HEK293 (cell line): ENCODE results near the gene LCN1.
"Not testable (repeated sequence)": the region's sequence is repeated elsewhere in the genome, so short reads cannot be mapped to it uniquely, and the experiment has no call there.

ENCODE experiments used
- HOXA7 ChIP-seq: sonication (generic); formaldehyde crosslinking; IDR thresholded peaks from 2 replicates; pipeline ENCODE4 v1.8.1; 2022; ENCODE audit warnings: missing genetic modification reagents, borderline replicate concordance
- KLF10 ChIP-seq: fragments of 450-650 bp; IDR thresholded peaks from 2 replicates; pipeline ENCODE4 v1.5.1; 2018; ENCODE audit warnings: missing biosample characterization, mild to moderate bottlenecking, missing genetic modification characterization
- PRDM1 ChIP-seq: fragments of 450-650 bp; formaldehyde crosslinking; IDR thresholded peaks from 2 replicates; pipeline ENCODE4; 2016; ENCODE audit warnings: missing biosample characterization, missing genetic modification characterization
- REPIN1 ChIP-seq: fragments of 450-650 bp; formaldehyde crosslinking; IDR thresholded peaks from 2 replicates; pipeline ENCODE4 v1.5.1; 2017; ENCODE audit warnings: missing biosample characterization, missing genetic modification characterization, low read depth
- REST ChIP-seq: fragments of 450-650 bp; formaldehyde crosslinking; IDR thresholded peaks from 2 replicates; pipeline ENCODE4 v1.5.1; 2016; ENCODE audit warnings: missing biosample characterization, missing genetic modification characterization
- YY1 ChIP-seq: fragments of 450-650 bp; formaldehyde crosslinking; IDR thresholded peaks from 2 replicates; pipeline ENCODE4 v1.5.1; 2018; ENCODE audit warnings: missing biosample characterization, missing genetic modification characterization
- ZBTB7A ChIP-seq: fragments of 450-650 bp; formaldehyde crosslinking; IDR thresholded peaks from 2 replicates; pipeline ENCODE4 v1.5.1; 2016; ENCODE audit warnings: low read depth, missing biosample characterization, missing genetic modification characterization
- ZNF138 ChIP-seq: fragments of 450-650 bp; formaldehyde crosslinking; IDR thresholded peaks from 2 replicates; pipeline ENCODE4 v1.5.1; 2016; ENCODE audit warnings: missing biosample characterization, missing genetic modification characterization, borderline replicate concordance
- ZSCAN30 ChIP-seq: fragments of 450-650 bp; IDR thresholded peaks from 2 replicates; pipeline ENCODE4 v1.5.1; 2018; ENCODE audit warnings: missing biosample characterization, mild to moderate bottlenecking, missing genetic modification characterization, moderate library complexity
- TF ChIP-seq, protein P1 (sequence below): fragments of 450-650 bp; IDR thresholded peaks from 2 replicates; pipeline ENCODE4 v1.5.1; 2018; ENCODE audit warnings: missing biosample characterization, missing genetic modification characterization
- TF ChIP-seq, protein P2 (sequence below): fragments of 450-650 bp; formaldehyde crosslinking; IDR thresholded peaks from 2 replicates; pipeline ENCODE4 v1.5.1; 2017; ENCODE audit warnings: missing biosample characterization, missing genetic modification characterization
- TF ChIP-seq, protein P3 (sequence below): fragments of 450-650 bp; formaldehyde crosslinking; IDR thresholded peaks from 2 replicates; pipeline ENCODE4 v1.5.1; 2016; ENCODE audit warnings: missing biosample characterization, missing genetic modification characterization
- TF ChIP-seq, protein P4 (sequence below): fragments of 450-650 bp; formaldehyde crosslinking; IDR thresholded peaks from 2 replicates; pipeline ENCODE4 v1.5.1; 2016; ENCODE audit warnings: missing biosample characterization, missing genetic modification characterization, low read depth

- not testable (repeated sequence) for TF ChIP-seq REST (tag by site-specific recombination); KLF10; YY1 (tag by site-specific recombination); ZBTB7A; REPIN1 (tag by site-specific recombination); ZSCAN30; HOXA7 (CRISPR knock-in tag); PRDM1 (tag by site-specific recombination); ZNF138 (tag by site-specific recombination)
- TF ChIP-seq, protein P1, sequence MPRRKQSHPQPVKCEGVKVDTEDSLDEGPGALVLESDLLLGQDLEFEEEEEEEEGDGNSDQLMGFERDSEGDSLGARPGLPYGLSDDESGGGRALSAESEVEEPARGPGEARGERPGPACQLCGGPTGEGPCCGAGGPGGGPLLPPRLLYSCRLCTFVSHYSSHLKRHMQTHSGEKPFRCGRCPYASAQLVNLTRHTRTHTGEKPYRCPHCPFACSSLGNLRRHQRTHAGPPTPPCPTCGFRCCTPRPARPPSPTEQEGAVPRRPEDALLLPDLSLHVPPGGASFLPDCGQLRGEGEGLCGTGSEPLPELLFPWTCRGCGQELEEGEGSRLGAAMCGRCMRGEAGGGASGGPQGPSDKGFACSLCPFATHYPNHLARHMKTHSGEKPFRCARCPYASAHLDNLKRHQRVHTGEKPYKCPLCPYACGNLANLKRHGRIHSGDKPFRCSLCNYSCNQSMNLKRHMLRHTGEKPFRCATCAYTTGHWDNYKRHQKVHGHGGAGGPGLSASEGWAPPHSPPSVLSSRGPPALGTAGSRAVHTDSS (tag by site-specific recombination), result not testable (repeated sequence)
- TF ChIP-seq, protein P2, sequence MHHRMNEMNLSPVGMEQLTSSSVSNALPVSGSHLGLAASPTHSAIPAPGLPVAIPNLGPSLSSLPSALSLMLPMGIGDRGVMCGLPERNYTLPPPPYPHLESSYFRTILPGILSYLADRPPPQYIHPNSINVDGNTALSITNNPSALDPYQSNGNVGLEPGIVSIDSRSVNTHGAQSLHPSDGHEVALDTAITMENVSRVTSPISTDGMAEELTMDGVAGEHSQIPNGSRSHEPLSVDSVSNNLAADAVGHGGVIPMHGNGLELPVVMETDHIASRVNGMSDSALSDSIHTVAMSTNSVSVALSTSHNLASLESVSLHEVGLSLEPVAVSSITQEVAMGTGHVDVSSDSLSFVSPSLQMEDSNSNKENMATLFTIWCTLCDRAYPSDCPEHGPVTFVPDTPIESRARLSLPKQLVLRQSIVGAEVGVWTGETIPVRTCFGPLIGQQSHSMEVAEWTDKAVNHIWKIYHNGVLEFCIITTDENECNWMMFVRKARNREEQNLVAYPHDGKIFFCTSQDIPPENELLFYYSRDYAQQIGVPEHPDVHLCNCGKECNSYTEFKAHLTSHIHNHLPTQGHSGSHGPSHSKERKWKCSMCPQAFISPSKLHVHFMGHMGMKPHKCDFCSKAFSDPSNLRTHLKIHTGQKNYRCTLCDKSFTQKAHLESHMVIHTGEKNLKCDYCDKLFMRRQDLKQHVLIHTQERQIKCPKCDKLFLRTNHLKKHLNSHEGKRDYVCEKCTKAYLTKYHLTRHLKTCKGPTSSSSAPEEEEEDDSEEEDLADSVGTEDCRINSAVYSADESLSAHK (tag by site-specific recombination), result not testable (repeated sequence)
- TF ChIP-seq, protein P3, sequence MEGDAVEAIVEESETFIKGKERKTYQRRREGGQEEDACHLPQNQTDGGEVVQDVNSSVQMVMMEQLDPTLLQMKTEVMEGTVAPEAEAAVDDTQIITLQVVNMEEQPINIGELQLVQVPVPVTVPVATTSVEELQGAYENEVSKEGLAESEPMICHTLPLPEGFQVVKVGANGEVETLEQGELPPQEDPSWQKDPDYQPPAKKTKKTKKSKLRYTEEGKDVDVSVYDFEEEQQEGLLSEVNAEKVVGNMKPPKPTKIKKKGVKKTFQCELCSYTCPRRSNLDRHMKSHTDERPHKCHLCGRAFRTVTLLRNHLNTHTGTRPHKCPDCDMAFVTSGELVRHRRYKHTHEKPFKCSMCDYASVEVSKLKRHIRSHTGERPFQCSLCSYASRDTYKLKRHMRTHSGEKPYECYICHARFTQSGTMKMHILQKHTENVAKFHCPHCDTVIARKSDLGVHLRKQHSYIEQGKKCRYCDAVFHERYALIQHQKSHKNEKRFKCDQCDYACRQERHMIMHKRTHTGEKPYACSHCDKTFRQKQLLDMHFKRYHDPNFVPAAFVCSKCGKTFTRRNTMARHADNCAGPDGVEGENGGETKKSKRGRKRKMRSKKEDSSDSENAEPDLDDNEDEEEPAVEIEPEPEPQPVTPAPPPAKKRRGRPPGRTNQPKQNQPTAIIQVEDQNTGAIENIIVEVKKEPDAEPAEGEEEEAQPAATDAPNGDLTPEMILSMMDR (tag by site-specific recombination), result not testable (repeated sequence)
- TF ChIP-seq, protein P4, sequence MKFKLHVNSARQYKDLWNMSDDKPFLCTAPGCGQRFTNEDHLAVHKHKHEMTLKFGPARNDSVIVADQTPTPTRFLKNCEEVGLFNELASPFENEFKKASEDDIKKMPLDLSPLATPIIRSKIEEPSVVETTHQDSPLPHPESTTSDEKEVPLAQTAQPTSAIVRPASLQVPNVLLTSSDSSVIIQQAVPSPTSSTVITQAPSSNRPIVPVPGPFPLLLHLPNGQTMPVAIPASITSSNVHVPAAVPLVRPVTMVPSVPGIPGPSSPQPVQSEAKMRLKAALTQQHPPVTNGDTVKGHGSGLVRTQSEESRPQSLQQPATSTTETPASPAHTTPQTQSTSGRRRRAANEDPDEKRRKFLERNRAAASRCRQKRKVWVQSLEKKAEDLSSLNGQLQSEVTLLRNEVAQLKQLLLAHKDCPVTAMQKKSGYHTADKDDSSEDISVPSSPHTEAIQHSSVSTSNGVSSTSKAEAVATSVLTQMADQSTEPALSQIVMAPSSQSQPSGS (tag by site-specific recombination), result not testable (repeated sequence)
These were observed 25.8 kb downstream of the LCN1 start for GRCh38 chr9:135546792-135547617.
